Fibroblast of lung (primary cell): ENCODE measurements around the gene OPA3.

Experiments used
- EZH2 ChIP-seq: IDR thresholded peaks from 2 replicates; pipeline ENCODE4 v1.5.1; 2012; ENCODE audit warnings: low read length, control low read depth, mild to moderate bottlenecking; ENCODE audit errors: missing control alignments
- TF ChIP-seq, protein P1 (sequence below), 2 donors: IDR thresholded peaks in 1 of 2; conservative IDR thresholded peaks in 1 of 2; 1 replicate in 1 of 2; 2 replicates in 1 of 2; pipeline ENCODE4 v1.5.1; 2011 to 2012; ENCODE audit warnings: low read length in 2 of 2, control low read depth in 1 of 2, inconsistent platforms in 1 of 2, low read depth in 1 of 2, mild to moderate bottlenecking in 1 of 2

GRCh38 chr19:45512881-45513483 lies 71.6 kb downstream of the OPA3 start:
- TF ChIP-seq, protein P1, sequence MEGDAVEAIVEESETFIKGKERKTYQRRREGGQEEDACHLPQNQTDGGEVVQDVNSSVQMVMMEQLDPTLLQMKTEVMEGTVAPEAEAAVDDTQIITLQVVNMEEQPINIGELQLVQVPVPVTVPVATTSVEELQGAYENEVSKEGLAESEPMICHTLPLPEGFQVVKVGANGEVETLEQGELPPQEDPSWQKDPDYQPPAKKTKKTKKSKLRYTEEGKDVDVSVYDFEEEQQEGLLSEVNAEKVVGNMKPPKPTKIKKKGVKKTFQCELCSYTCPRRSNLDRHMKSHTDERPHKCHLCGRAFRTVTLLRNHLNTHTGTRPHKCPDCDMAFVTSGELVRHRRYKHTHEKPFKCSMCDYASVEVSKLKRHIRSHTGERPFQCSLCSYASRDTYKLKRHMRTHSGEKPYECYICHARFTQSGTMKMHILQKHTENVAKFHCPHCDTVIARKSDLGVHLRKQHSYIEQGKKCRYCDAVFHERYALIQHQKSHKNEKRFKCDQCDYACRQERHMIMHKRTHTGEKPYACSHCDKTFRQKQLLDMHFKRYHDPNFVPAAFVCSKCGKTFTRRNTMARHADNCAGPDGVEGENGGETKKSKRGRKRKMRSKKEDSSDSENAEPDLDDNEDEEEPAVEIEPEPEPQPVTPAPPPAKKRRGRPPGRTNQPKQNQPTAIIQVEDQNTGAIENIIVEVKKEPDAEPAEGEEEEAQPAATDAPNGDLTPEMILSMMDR (conservative IDR thresholded peaks at IDR 0.05 in 1 of 2, IDR thresholded peaks at IDR 0.05 in 1 of 2; ENCODE audit: low read depth in 1 of 2, low read length in 2 of 2) = no peak
- no peak for TF ChIP-seq EZH2
